GM19468 (cell line): ENCODE measurements around the gene DUSP7.

Experiments
- ATAC-seq: cut with Tn5 transposase; IDR thresholded peaks from one replicate; pipeline ENCODE4 v1.9.1; 2021; ENCODE audit warnings: mild to moderate bottlenecking, moderate library complexity, moderate number of reproducible peaks; ENCODE audit not compliant: unreplicated experiment; ENCODE audit errors: extremely low read depth

The DUSP7 gene, protein sequence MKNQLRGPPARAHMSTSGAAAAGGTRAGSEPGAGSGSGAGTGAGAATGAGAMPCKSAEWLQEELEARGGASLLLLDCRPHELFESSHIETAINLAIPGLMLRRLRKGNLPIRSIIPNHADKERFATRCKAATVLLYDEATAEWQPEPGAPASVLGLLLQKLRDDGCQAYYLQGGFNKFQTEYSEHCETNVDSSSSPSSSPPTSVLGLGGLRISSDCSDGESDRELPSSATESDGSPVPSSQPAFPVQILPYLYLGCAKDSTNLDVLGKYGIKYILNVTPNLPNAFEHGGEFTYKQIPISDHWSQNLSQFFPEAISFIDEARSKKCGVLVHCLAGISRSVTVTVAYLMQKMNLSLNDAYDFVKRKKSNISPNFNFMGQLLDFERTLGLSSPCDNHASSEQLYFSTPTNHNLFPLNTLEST

DNA sequence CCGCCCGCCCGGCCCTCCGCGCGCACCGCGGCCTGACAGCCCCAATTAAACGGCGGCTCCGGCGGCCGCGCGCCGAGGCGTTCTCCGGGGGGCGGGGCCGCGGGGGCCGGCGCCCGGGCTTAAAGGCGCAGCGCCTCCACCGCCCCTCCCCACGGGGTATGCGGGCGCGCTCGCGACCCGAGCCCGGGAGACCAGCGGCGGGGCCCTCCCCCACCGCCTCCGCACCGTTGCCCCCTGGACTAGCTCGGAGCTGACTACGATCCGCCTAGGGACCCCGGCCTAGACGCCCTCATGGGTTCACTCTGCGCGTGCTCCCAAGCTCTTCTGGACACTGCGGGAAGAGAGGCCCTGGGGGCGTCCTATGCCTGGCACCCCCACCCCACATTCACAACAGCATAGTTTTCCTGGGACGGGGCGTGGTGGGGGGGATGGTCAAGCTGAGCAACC is at the start of gene DUSP7:
Gene DUSP7 (minus strand): TSS at position 51 of the 447 bp plus-strand sequence. CDS start 205 bp downstream, outside the sequence.
- no peak for ATAC-seq

DNA sequence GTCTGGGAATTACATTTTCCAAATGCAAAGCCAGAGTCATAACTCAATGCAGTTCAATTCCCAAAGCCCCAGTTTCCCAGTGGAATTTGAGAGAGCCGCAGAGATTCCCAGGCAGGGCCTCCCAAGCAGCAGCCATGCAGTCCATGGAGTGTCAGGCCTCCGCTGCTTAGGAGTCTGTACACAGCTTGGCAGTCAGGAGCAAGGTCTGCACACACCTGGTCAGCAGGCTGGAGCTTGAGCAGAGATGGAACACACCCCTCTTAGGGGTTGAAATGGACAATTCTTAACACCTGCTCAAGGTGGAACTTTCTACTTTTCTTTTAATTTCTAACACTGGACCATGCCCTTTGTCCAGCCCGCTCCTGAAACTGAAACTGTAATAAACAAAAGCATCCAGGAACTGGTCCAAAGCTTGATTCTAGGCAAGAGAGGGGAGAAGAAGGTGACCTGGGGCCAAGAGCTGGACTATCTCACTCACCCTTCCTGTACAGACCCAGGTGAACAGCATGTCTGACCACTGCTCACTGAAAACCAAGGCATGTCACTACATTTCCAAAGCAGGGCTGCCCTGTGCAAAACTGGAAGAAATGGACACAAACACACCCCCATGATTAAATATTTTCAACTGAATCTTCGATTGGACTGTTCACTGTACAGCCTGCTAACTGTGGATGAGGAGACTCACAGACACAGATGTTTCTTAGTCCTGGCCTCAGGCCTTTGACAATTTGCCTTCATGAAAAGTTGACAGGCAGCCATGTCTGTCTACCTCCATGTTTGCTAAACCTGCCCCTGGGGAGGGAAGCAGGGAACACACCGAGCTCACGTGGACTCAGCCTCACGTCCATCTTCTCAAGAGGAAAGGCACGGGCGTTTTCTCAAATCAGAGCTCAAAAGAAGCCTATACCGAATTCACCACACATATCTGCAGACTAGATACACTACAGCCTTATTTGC is 48.6 kb upstream of the DUSP7 start:
- ATAC-seq = no peak

- ATAC-seq = no peak
Measured at GRCh38 chr3:52102934-52103333, 46.6 kb upstream of the DUSP7 start.

- ATAC-seq = no peak
Measured at GRCh38 chr3:52099001-52099401, 42.6 kb upstream of the DUSP7 start.

DNA sequence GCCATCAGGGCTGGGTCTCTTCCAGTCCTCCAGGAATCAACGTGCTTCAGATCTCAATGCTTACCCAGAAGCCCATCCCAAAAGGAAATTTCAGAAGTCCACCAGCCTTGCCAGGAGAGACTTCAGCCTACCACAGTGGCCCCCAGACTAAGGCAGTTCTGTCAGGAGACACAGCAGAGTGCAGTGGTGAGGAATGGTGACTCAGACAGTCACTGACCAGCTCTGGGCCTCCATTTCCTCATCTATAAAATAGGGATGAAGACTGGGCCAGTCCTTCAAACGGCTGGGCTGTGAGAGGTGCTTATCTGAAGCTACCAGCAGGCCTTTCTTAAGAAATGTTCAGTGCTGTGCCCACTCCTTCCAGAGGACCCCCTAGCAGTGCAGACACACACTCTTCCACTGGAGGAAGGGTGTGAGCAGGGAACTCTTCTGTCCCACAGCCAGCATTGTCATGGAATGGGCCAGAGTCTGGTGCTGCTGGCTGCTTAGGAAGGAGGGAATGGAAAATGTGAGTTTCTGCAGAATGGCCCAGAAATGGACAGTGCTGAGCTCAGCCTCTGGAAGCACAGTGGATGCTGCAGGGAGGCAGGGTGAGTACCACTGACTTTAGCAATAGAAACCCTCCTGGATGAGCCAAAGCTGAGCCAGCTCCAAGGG is 41.6 kb upstream of the DUSP7 start:
- no peak for ATAC-seq

DNA sequence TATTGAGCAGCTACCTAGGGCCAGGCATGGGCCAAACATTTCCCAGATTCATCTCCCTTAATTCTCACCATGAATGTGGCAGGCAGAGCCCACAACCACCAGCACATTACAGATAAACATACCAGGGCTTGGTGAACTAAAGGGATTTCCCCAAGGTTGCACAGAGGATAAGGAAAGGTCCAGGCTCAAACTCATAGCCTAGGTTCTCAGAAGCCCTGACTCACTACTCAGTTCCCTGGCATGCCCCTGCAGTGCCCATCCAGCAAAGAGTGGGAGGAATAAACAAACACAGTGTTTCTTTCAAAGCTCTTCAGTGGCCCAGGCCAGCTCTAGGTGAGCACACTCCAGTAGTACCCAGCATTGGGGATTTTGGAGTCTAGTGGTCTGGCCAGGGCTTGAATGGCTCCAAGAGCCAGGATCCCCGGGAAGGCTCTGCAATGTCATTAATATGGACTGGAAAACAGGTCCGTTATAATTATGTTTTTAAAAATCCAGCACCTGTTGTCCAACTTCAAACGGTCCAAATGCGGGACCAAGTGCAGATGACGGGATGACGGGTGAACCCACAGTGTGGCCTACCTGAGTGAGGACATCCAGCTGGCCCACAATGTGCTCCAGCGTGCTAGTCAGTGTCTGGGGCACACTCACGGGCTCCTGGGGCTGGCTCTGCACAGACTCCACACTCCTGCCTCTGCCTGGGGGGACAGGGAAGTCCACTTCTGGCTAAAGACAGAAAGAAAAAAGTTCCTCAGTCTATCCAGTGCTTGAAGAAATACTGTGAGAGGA is 39.8 kb upstream of the DUSP7 start:
- no peak for ATAC-seq

GRCh38 chr3:52094571-52095485 is 38.5 kb upstream of the DUSP7 start:
- no peak for ATAC-seq

GRCh38 chr3:52093756-52094545 is 37.6 kb upstream of the DUSP7 start:
- ATAC-seq = no peak

- ATAC-seq = no peak
Measured at GRCh38 chr3:52092891-52093290, 36.5 kb upstream of the DUSP7 start.

DNA sequence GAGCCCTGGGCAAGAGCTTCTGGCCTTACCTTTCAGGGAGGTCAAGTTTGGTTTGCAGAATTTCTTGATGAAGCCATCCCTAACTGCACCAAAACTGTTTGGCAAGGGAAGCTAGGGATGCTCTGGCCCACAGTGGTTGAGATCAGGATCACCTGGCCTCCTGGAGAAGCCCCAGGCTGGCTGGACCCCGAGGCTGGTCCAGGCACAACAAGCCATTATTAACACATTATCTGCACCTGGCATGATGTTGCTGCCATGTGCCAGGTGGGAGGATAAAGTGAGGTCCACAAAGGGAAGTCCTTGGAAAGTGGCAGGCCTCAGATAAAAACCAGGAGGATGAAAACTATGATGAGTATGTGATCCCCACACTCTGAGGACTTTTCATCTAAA is 35.9 kb upstream of the DUSP7 start:
- no peak for ATAC-seq

GRCh38 chr3:52091586-52092270 is 35.4 kb upstream of the DUSP7 start:
- no peak for ATAC-seq

DNA sequence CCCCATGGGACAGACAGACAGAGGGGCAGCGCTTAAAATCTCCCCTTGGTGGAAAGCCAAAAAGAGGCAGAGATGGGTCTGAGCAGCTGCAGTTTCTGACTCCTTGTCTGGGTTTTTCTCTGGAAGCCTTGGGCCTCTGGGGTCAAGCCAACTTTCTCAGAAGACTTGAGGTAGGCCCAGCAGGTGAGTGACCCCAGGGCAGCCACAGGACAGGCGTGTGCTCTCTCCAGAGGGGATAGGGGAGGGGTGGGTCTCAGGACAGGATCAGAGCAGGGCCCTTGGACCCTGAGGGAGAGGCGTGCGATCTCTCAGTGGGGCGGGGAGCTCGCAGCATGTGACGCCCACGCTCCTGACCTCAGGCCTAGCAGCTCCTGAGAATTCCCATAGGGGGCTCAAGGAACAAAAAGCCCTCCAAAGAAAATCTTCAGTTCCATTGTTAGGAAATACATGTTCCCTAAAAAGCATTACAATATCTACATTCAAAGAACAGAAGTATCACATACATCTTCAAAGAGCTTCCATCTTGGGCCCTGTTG is 34.6 kb upstream of the DUSP7 start:
- no peak for ATAC-seq

DNA sequence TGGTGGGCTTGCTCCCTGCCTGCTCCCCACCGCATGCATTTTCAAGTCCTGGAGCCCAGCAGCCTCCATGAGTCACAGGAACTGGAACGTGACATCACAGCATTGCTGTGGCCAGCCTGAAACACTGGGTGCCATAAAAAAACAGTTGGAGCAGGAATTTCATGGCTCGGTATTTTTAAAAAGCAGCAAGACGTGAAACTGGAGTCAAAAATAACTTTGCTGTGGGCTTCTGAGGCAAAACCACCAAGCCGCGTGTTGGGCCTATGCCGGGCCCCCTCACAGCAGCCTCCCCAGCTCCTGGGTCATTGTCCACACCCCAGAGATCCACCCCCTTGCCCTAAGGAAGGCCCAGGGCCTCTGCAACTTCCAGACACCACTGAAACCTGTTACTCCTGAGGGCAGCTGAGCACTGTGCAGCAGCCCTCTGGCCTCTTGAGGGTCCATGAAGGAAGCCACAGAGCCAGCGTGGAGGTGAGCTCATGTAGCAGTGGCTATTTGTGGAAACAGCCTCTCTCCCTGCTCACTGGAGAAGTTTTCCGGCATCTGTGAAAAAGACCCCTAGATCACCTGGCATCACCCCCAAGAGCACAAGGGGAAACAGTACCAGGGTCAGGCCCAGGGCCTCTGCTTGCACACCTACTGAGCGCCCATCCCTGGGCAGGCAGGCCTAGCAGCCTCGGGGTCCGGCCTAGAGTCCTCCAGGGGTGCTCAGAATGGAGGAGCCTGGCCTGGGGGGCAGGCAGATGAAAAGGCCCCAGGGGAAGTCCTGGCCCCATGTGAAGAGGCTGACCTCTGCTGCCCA is 34.0 kb upstream of the DUSP7 start:
- no peak for ATAC-seq

DNA sequence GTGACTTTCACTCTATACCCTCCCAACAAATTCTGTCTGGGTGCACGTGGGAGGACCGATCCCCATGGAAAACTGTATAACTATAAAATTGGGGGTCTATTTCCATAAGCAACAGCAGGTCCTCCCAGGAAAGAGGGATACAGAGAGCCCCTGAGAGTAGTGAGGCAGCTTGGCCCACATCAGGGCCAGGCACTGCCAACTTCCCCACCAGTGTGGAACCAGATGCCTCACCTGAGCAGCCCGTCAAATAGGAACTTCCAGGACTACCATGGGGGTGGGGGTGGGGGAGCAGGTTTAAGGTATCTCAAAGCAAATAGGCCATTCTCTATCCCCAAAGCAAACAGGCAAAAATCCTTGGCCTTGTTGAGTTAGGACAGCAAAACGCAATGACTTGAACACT is 33.3 kb upstream of the DUSP7 start:
- ATAC-seq = no peak

DNA sequence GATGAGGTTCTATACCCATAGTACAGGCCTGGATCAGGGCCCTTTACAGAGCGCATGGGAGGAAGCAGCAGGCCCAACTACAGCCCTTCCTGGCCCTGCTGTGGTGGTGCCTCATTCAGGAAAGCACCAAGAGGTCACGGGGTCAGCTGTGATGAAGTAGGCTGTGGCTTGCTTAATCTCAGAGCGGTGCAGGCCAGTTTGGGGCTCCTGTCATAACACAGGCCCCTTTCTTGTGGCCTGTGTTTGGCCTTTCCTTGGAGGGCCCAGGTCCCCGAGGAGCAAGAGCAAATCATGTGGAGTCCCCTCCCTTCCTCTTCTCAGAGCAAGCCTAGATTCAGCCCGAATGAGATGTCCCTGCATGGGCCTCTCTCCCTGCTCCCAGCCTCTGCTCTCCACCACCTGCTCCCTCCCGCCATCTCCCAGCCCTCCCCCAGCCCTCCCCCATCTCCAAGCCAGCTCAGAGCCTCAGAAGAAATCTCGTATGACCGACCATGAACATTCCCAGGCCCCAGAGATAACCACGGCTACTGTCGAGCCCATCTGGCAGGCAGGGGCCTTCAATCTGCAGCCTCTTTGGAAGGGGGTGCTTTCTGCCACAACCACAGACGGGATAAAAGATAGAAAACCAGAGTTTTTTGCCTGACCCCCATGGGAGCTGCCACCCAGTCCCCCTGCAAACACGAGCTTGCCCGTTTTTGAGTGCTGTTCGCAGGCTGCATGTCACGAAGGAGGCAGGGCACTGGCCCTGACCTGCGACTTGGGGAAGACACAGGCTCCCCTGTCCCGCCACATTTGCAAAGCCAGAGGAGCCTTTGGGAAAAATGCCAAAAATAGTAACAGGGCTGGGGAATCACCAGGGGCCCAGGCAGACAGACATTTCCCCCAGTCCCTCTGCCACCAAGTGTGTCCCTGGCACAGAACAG is 32.3 kb upstream of the DUSP7 start:
- no peak for ATAC-seq
